Mesenchymal stem cell (in vitro differentiated cells and primary cell): ENCODE results near the gene ANKLE1.
A peak's percentile ranks its signal among the peaks of the same experiment; 100 is the strongest.

ENCODE experiments used
- DNase-seq: peaks from one replicate; pipeline ENCODE4 v3.0.0-alpha.2; 2013
- H2AFZ ChIP-seq: one replicate; pipeline ENCODE4 v1.6.1; 2013; ENCODE audit warnings: low read depth, mild to moderate bottlenecking, control low read depth, inconsistent platforms, low read length, moderate library complexity
- H2AK5ac ChIP-seq: 2 replicates; pipeline ENCODE4 v1.6.1; 2013; ENCODE audit warnings: low read length, moderate library complexity, mild to moderate bottlenecking, inconsistent platforms; ENCODE audit not compliant: severe bottlenecking
- H2BK120ac ChIP-seq: one replicate; pipeline ENCODE4 v1.6.1; 2013; ENCODE audit warnings: low read depth, mild to moderate bottlenecking, inconsistent platforms, low read length, moderate library complexity
- H2BK12ac ChIP-seq, 2 experiments: one replicate each; pipeline ENCODE4 v1.6.1; 2013; ENCODE audit warnings: inconsistent platforms in 2 of 2, low read length in 2 of 2, mild to moderate bottlenecking in 2 of 2, moderate library complexity in 2 of 2, control low read depth in 1 of 2
- H2BK15ac ChIP-seq: one replicate; pipeline ENCODE4 v1.6.1; 2013; ENCODE audit warnings: mild to moderate bottlenecking, low read depth, inconsistent platforms; ENCODE audit not compliant: poor library complexity, severe bottlenecking
- H2BK5ac ChIP-seq: 2 replicates; pipeline ENCODE4 v1.6.1; 2013; ENCODE audit warnings: low read depth, mild to moderate bottlenecking, low read length, control low read depth, inconsistent platforms; ENCODE audit not compliant: poor library complexity, severe bottlenecking
- H3K14ac ChIP-seq, 2 experiments: one replicate each; pipeline ENCODE4 v1.6.1; 2013; ENCODE audit warnings: inconsistent platforms in 2 of 2, low read length in 2 of 2, control low read depth in 1 of 2, mild to moderate bottlenecking in 1 of 2, moderate library complexity in 1 of 2
- H3K18ac ChIP-seq, 2 experiments: one replicate each; pipeline ENCODE4 v1.6.1; 2013; ENCODE audit warnings: inconsistent platforms in 2 of 2, low read length in 2 of 2, control low read depth in 1 of 2, low read depth in 1 of 2, mild to moderate bottlenecking in 1 of 2
- H3K23ac ChIP-seq, 2 experiments: one replicate each; pipeline ENCODE4 v1.6.1; 2013; ENCODE audit warnings: inconsistent platforms in 2 of 2, low read length in 2 of 2, mild to moderate bottlenecking in 2 of 2, moderate library complexity in 2 of 2, control low read depth in 1 of 2
- H3K27ac ChIP-seq: 2 replicates; pipeline ENCODE4 v1.5.1; 2013; ENCODE audit warnings: mild to moderate bottlenecking, moderate library complexity, low read length, control low read depth, inconsistent platforms; ENCODE audit not compliant: poor library complexity, severe bottlenecking
- H3K27me3 ChIP-seq, 2 experiments: 2 replicates each; pipeline versions ENCODE4 v1.6.1 to v1.7.0; 2013; ENCODE audit warnings: low read length in 2 of 2, mild to moderate bottlenecking in 2 of 2, moderate library complexity in 2 of 2, control low read depth in 1 of 2, inconsistent platforms in 1 of 2; ENCODE audit not compliant: control insufficient read depth in 1 of 2, insufficient read depth in 1 of 2
- H3K36me3 ChIP-seq, 2 experiments: 2 replicates each; pipeline versions ENCODE4 v1.6.1 to v1.7.0; 2013; ENCODE audit warnings: low read length in 2 of 2, control low read depth in 1 of 2, inconsistent platforms in 1 of 2, low read depth in 1 of 2, mild to moderate bottlenecking in 1 of 2; ENCODE audit not compliant: insufficient read depth in 2 of 2, control insufficient read depth in 1 of 2
- H3K4ac ChIP-seq, 2 experiments: one replicate each; pipeline ENCODE4 v1.6.1; 2013; ENCODE audit warnings: inconsistent platforms in 2 of 2, low read length in 2 of 2, mild to moderate bottlenecking in 2 of 2, moderate library complexity in 2 of 2, control low read depth in 1 of 2, low read depth in 1 of 2
- H3K4me1 ChIP-seq: 2 replicates; pipeline ENCODE4 v1.6.1; 2013; ENCODE audit warnings: low read depth, low read length, control low read depth; ENCODE audit not compliant: control insufficient read depth, insufficient read depth
- H3K4me2 ChIP-seq: 2 replicates; pipeline ENCODE4 v1.6.1; 2013; ENCODE audit warnings: low read length, mild to moderate bottlenecking, inconsistent platforms; ENCODE audit not compliant: poor library complexity, severe bottlenecking
- H3K4me3 ChIP-seq, 2 experiments: 2 replicates each; pipeline versions ENCODE4 v1.5.1 to v1.7.0; 2013; ENCODE audit warnings: low read length in 2 of 2, mild to moderate bottlenecking in 2 of 2, control low read depth in 1 of 2, low read depth in 1 of 2; ENCODE audit not compliant: insufficient read depth in 1 of 2
- H3K79me1 ChIP-seq: replicated peaks from 2 replicates; pipeline ENCODE4 v1.6.1; 2013; ENCODE audit warnings: mild to moderate bottlenecking, control low read depth, low read length, inconsistent platforms; ENCODE audit not compliant: poor library complexity, severe bottlenecking
- H3K9ac ChIP-seq: 2 replicates; pipeline ENCODE4 v1.7.0; 2013; ENCODE audit warnings: mild to moderate bottlenecking, low read length, moderate library complexity
- H3K9me3 ChIP-seq: 2 replicates; pipeline ENCODE4 v1.7.0; 2013; ENCODE audit warnings: mild to moderate bottlenecking, low read length; ENCODE audit not compliant: control insufficient read depth
- H4K8ac ChIP-seq: one replicate; pipeline ENCODE4 v1.6.1; 2013; ENCODE audit warnings: inconsistent platforms, mild to moderate bottlenecking, low read length, moderate library complexity
- H4K91ac ChIP-seq: one replicate; pipeline ENCODE4 v1.6.1; 2013; ENCODE audit warnings: mild to moderate bottlenecking, low read length, inconsistent platforms
- WGBS: methylation state at CpG from one replicate; pipeline ENCODE4 v1.1.7; 2013; ENCODE audit warnings: mixed read lengths; 5-methylcytosine and 5-hydroxymethylcytosine counted together

ANKLE1 gene

GRCh38 chr19:17248011-17248776, 33.5 kb upstream of the ANKLE1 start:
- Histone ChIP-seq H3K4ac (peak overlapping the region; percentile 72 to 95), H3K4me1 (peaks cover 35% of the 10 kb centered on the region), H4K8ac (peak overlapping the region; percentile 91), H3K4me2 (no peak overlapping the region), H2BK120ac (peak overlapping the region; percentile 91), H3K23ac (peak overlapping the region in 1 of 2 experiments; percentile 30), H2AK5ac (peak overlapping the region; percentile 94), H3K27me3 (no peaks in the 10 kb centered on the region), H3K27ac (no peak overlapping the region), H3K9ac (no peak overlapping the region), H2BK5ac (peak overlapping the region; percentile 35), H2BK15ac (peak overlapping the region; percentile 60), H3K4me3 (no peak overlapping the region), H3K18ac (peak overlapping the region; percentile 85 to 89), H3K14ac (peak overlapping the region in 1 of 2 experiments; percentile 77), H3K36me3 (no peaks in the 10 kb centered on the region), H2BK12ac (peak overlapping the region; percentile 69 to 100), H2AFZ (peak overlapping the region; percentile 43), H3K9me3 (no peaks in the 10 kb centered on the region), H3K79me1 (no peaks in the 10 kb centered on the region), H4K91ac (peak overlapping the region; percentile 97)
- peak; percentile 32 for DNase-seq
- WGBS = 57% methylated on average over 21 of the region's 21 CpGs

DNA sequence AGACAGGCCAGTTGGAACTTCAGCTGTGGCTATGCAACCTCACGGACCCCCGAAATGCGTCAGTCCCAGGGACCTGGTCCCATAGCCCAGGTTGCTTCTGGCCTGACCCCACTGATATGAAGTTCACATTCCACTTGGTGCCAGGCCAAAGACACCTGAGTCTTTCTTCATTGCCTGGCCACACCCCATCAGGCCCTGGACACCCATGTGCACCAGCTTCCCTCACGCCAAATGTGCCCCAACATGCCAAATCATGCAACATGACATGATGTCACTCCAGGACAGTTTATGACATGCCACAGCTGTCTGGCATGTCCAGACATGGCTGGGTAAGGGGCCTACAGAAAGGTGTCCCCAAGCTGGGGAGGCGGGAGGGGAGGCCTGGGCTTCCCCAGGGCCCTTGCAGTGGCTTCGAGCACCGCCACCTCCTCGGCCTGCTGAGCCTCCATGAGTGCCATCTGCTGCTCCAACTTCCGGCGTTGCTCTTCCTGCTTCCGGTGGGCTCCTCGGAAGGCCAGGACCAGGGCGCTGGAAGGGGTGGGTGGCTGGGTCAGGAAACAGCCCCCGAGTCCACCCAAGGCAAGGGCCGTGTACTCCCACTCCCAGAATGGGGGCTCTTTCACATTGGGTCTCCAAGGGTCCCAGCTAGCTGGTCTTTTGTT, 31.7 kb upstream of the ANKLE1 start:
- Histone ChIP-seq H4K8ac (peak overlapping the region; percentile 29), H3K36me3 (no peaks in the 10 kb centered on the region), H2BK12ac (peak overlapping the region; percentile 31 to 46), H3K9me3 (no peaks in the 10 kb centered on the region), H2BK5ac (no peak overlapping the region), H2BK15ac (no peak overlapping the region), H2BK120ac (peak overlapping the region; percentile 13), H3K9ac (no peak overlapping the region), H3K4ac (peak overlapping the region in 1 of 2 experiments; percentile 43), H3K27ac (no peak overlapping the region), H3K4me1 (peaks cover 33% of the 10 kb centered on the region), H3K27me3 (peaks cover 0 to 3% of the 10 kb centered on the region in 2 experiments), H2AFZ (no peak overlapping the region), H3K4me2 (no peak overlapping the region), H3K14ac (no peak overlapping the region), H4K91ac (peak overlapping the region; percentile 87), H3K79me1 (no peaks in the 10 kb centered on the region), H3K4me3 (no peak overlapping the region), H2AK5ac (no peak overlapping the region), H3K18ac (peak overlapping the region; percentile 8 to 40), H3K23ac (no peak overlapping the region)
- DNase-seq = no peak
- WGBS = 95% methylated on average over 15 of the region's 15 CpGs

GRCh38 chr19:17254636-17255035, 27.1 kb upstream of the ANKLE1 start:
- H3K14ac ChIP-seq = no peak overlapping the region
- H2BK120ac ChIP-seq = no peak overlapping the region
- H3K23ac ChIP-seq = no peak overlapping the region
- peaks cover 6% of the 10 kb centered on the region for H3K9me3 ChIP-seq
- DNase-seq = no peak
- no peak overlapping the region for H3K4me3 ChIP-seq
- no peak overlapping the region for H3K4me2 ChIP-seq
- no peak overlapping the region for H3K9ac ChIP-seq
- H3K27me3 ChIP-seq = peaks cover 0 to 10% of the 10 kb centered on the region in 2 experiments
- no peaks in the 10 kb centered on the region for H3K79me1 ChIP-seq
- 88% methylated on average over 10 of the region's 10 CpGs for WGBS
- no peak overlapping the region for H2AFZ ChIP-seq
- H4K8ac ChIP-seq = no peak overlapping the region
- no peaks in the 10 kb centered on the region for H3K36me3 ChIP-seq
- H3K18ac ChIP-seq = no peak overlapping the region
- H4K91ac ChIP-seq = no peak overlapping the region
- no peak overlapping the region for H3K27ac ChIP-seq
- H2BK12ac ChIP-seq = no peak overlapping the region
- no peak overlapping the region for H2BK5ac ChIP-seq
- peaks cover 11% of the 10 kb centered on the region for H3K4me1 ChIP-seq
- H3K4ac ChIP-seq = no peak overlapping the region
- H2BK15ac ChIP-seq = no peak overlapping the region
- no peak overlapping the region for H2AK5ac ChIP-seq

DNA sequence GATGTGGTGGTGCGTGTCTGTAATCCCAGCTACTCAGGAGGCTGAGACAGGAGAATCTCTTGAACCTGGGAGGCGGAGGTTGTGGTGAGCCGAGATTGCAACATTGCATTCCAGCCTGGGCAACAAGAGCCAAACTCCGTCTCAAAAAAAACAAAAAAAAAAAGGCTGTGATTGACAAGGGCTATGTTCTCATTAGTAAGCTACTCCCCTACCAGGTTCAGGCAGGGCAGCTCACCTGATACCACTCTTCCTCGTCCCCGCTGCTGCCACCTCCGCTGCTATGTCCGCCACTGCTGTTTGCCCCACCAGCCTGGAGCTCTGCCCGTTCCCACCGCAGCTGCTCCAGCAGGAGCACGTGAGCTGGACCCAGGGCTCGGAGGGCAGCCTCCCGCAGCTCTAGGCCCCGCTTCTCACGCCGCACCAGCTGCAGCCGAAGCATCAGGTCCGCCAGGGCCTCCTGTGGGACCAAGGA, 26.5 kb upstream of the ANKLE1 start:
- 82% methylated on average over 18 of the region's 18 CpGs for WGBS
- Histone ChIP-seq H3K4ac (no peak overlapping the region), H3K36me3 (no peaks in the 10 kb centered on the region), H3K14ac (no peak overlapping the region), H3K4me3 (no peak overlapping the region), H3K9ac (no peak overlapping the region), H2AFZ (no peak overlapping the region), H2BK5ac (no peak overlapping the region), H2BK120ac (no peak overlapping the region), H3K79me1 (no peaks in the 10 kb centered on the region), H3K23ac (no peak overlapping the region), H2BK15ac (peak overlapping the region; percentile 6), H4K8ac (no peak overlapping the region), H3K9me3 (peaks cover 10% of the 10 kb centered on the region), H3K27me3 (peaks cover 0 to 10% of the 10 kb centered on the region in 2 experiments), H2AK5ac (no peak overlapping the region), H2BK12ac (no peak overlapping the region), H3K4me2 (no peak overlapping the region), H4K91ac (no peak overlapping the region), H3K27ac (no peak overlapping the region), H3K18ac (no peak overlapping the region), H3K4me1 (peaks cover 6% of the 10 kb centered on the region)
- DNase-seq = no peak
